OCI-LY1 (cell line): ENCODE measurements around the gene EFS.
"Not testable (repeated sequence)": the region's sequence is repeated elsewhere in the genome, so short reads cannot be mapped to it uniquely, and the experiment has no call there.

Experiments used
- CTCF ChIP-seq: fragments of 200-600 bp; sonication (generic), shearing (Covaris generic); IDR thresholded peaks from 2 replicates; pipeline ENCODE4 v1.5.1; 2017; ENCODE audit warnings: mild to moderate bottlenecking, antibody characterized with exemption, low read length, moderate library complexity, mixed read lengths
- EZH2 ChIP-seq: fragments of 200-600 bp; sonication (generic), shearing (Covaris generic); IDR thresholded peaks from 2 replicates; pipeline ENCODE4 v1.8.0; 2017; ENCODE audit warnings: borderline replicate concordance, mixed run types, mild to moderate bottlenecking, antibody characterized with exemption, low read length, moderate library complexity, mixed read lengths

GRCh38 chr14:23389871-23390270 lies 24.9 kb upstream of the EFS start:
- not testable (repeated sequence) for TF ChIP-seq CTCF, EZH2
